GOT3 (cell line): Measurements from ENCODE around the gene CEP112.

Experiments
- DNase-seq: peaks from one replicate; lab custom pipeline; 2025; ENCODE audit warnings: mixed read lengths; lab: John Stamatoyannopoulos, UW

CEP112 gene

GRCh38 chr17:65644545-65644944 is 547.4 kb downstream of the CEP112 start:
- no peak for DNase-seq

- DNase-seq: no peak
Observed at GRCh38 chr17:65638221-65638975, 553.5 kb downstream of the CEP112 start.

GRCh38 chr17:65637786-65638185 is 554.1 kb downstream of the CEP112 start:
- DNase-seq: no peak

- no peak for DNase-seq
Observed at GRCh38 chr17:65634533-65634932, 557.4 kb downstream of the CEP112 start.

- DNase-seq: no peak
Observed at GRCh38 chr17:65633988-65634387, 557.9 kb downstream of the CEP112 start.

GRCh38 chr17:65633146-65633881 is 558.6 kb downstream of the CEP112 start:
- DNase-seq: no peak

- DNase-seq: no peak
Observed at GRCh38 chr17:65630502-65630901, 561.4 kb downstream of the CEP112 start.

GRCh38 chr17:65629234-65629690 is 562.7 kb downstream of the CEP112 start:
- DNase-seq: no peak

GRCh38 chr17:65628644-65629036 is 563.3 kb downstream of the CEP112 start:
- DNase-seq: no peak

- no peak for DNase-seq
Observed at GRCh38 chr17:65627891-65628643, 563.9 kb downstream of the CEP112 start.

GRCh38 chr17:65627108-65627507 is 564.8 kb downstream of the CEP112 start:
- DNase-seq: no peak

GRCh38 chr17:65626451-65626850 is 565.5 kb downstream of the CEP112 start:
- no peak for DNase-seq

GRCh38 chr17:65618516-65618915 is 573.4 kb downstream of the CEP112 start:
- no peak for DNase-seq

GRCh38 chr17:65617496-65617895 is 574.4 kb downstream of the CEP112 start:
- no peak for DNase-seq

GRCh38 chr17:65609749-65610148 is 582.2 kb downstream of the CEP112 start:
- no peak for DNase-seq

GRCh38 chr17:65609286-65609685 is 582.6 kb downstream of the CEP112 start:
- no peak for DNase-seq

- DNase-seq: no peak
Observed at GRCh38 chr17:65604070-65604469, 587.9 kb downstream of the CEP112 start.

GRCh38 chr17:65601881-65602280 is 590.1 kb downstream of the CEP112 start:
- DNase-seq: no peak

GRCh38 chr17:65601145-65601544 is 590.8 kb downstream of the CEP112 start:
- no peak for DNase-seq

- no peak for DNase-seq
Observed at GRCh38 chr17:65600518-65600917, 591.4 kb downstream of the CEP112 start.

GRCh38 chr17:65599650-65600049 is 592.3 kb downstream of the CEP112 start:
- no peak for DNase-seq

- no peak for DNase-seq
Observed at GRCh38 chr17:65598746-65599145, 593.2 kb downstream of the CEP112 start.
